Coronary artery (tissue), 2 donors: ENCODE results near the gene OOEP.
"Not testable (repeated sequence)": the region's sequence is repeated elsewhere in the genome, so short reads cannot be mapped to it uniquely, and the experiment has no call there.

Experiments
- DNase-seq: peaks from one replicate; pipeline ENCODE4 v3.0.0-alpha.2; 2017; ENCODE audit warnings: low spot score
- H3K27ac ChIP-seq, 2 donors: fragments of 200-600 bp; sonication (generic); one replicate each; pipeline ENCODE4 v1.5.1; 2016 to 2019
- H3K4me3 ChIP-seq: fragments of 200-600 bp; sonication (generic); 2 replicates; pipeline ENCODE4 v1.5.1; 2016; ENCODE audit warnings: mild to moderate bottlenecking, moderate library complexity
- CTCF ChIP-seq: fragments of 200-600 bp; sonication (generic); IDR thresholded peaks from one replicate; pipeline ENCODE4 v1.5.1; 2019; ENCODE audit warnings: antibody characterized with exemption

OOEP gene

DNA sequence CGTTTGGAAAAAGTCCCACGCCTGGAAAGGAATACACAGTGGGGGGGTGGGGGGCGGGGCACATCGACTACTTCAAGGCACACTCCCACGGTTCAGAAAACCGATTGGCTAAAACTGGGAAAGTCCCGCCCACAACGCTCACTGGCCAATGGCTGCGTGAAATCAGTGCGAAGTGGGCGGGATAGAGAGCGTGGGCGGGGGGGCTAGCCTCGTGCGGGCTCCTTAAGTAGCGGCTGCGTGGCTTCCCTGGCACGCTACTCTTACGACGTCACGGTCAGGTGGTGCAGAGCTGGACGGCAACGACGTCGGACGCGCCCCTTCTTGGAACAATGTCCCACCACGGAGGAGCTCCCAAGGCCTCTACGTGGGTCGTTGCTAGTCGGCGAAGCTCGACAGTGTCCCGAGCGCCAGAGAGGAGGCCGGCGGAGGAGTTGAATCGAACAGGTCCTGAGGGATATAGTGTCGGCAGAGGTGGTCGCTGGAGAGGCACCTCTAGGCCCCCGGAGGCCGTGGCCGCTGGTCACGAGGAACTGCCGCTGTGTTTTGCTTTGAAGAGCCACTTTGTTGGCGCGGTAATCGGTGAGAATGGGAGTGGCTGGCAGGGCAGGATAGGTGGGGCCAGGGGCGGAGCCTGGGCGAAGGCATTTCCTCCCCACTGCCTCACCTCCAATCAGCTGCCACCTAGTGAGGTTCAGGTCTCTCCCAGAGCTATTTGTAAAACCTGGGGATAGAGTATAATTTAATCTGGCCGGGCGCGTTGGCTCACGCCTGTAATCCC lies 25.1 kb upstream of the OOEP start, which contains the start of gene DDX43:
DDX43 (plus strand) TSS at position 252 of the 778 bp plus-strand sequence; CDS start at position 330, 78 bp downstream.
- peak; percentile 80 for DNase-seq
- H3K27ac ChIP-seq, result peak within 1 kb of the TSS in 1 of 2 donors; percentile 62
- peak within 1 kb of the TSS; percentile 56 for H3K4me3 ChIP-seq
- no peak for TF ChIP-seq CTCF

DNA sequence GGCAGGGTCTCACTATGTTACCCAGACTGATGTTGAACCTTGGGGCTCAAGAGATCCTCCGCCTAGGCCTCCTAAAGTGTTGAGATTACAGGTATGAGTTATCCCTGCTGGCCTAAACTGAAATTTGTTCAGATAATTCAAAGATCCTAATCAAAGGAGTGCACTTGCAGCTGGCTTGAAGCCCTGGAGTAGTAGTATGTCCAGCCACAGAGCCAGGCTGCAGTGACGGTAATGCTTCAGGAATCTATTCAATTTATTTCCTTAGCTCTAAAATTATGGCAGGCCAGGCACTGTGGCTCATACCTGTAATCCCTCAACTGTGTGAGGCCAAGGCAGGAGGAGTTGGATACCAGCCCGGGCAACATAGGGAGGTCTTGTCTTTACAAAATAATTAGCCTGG lies 23.6 kb upstream of the OOEP start:
- TF ChIP-seq CTCF, result no peak
- no peak for DNase-seq
- no peak overlapping the region for H3K27ac ChIP-seq
- H3K4me3 ChIP-seq, result no peak overlapping the region

DNA sequence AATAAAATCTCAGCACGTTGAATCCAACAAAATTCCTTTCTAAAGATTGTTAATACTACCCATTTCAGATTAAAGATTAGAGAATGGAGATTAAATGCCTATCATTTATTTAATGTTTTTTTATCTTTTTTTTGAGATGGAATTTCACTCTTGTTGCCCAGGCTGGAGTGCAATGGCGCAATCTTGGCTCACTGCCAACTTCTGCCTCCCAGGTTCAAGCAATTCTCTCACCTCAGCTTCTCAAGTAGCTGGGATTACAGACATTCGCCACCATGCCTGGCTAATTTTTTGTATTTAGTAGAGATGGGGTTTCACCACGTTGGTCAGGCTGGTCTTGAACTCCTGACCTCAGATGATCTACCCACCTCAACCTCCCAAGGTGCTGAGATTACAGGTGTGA lies 22.5 kb upstream of the OOEP start:
- H3K4me3 ChIP-seq, DNase-seq, H3K27ac ChIP-seq: not testable (repeated sequence)

- no peak for DNase-seq
- H3K4me3 ChIP-seq, result no peak overlapping the region
- TF ChIP-seq CTCF, result no peak
- no peak overlapping the region for H3K27ac ChIP-seq
Measured at GRCh38 chr6:73391675-73392074, 22.0 kb upstream of the OOEP start.

- no peak overlapping the region for H3K27ac ChIP-seq
- no peak overlapping the region for H3K4me3 ChIP-seq
- DNase-seq, result no peak
- no peak for TF ChIP-seq CTCF
Measured at GRCh38 chr6:73389854-73390253, 20.2 kb upstream of the OOEP start.

GRCh38 chr6:73388800-73389512 lies 19.3 kb upstream of the OOEP start:
- DNase-seq, result peak; percentile 78
- Histone ChIP-seq H3K4me3 (peak overlapping the region; percentile 74), H3K27ac (peak overlapping the region in 1 of 2 donors; percentile 65)
- peak; percentile 41 for TF ChIP-seq CTCF

- no peak for TF ChIP-seq CTCF
- peak overlapping the region; percentile 74 for H3K4me3 ChIP-seq
- H3K27ac ChIP-seq, result peak overlapping the region in 1 of 2 donors; percentile 65
- no peak for DNase-seq
Measured at GRCh38 chr6:73388433-73388799, 18.7 kb upstream of the OOEP start.
